Stimulated activated CD4-positive, alpha-beta T cell treated with anti-CD3 and anti-CD28 coated beads, Interleukin-15, amount 100 ng/mL, for 1 hour (primary cell): Measurements from ENCODE around the gene DTX1.

Experiments used
- DNase-seq, 2 donors: peaks; one replicate each; pipeline ENCODE4 v3.0.0-alpha.2; 2020; ENCODE audit warnings: low read depth in 1 of 2, low spot score in 1 of 2

DTX1 gene

GRCh38 chr12:113054948-113055486 lies 1.5 kb upstream of the DTX1 start:
- no peak for DNase-seq

DNA sequence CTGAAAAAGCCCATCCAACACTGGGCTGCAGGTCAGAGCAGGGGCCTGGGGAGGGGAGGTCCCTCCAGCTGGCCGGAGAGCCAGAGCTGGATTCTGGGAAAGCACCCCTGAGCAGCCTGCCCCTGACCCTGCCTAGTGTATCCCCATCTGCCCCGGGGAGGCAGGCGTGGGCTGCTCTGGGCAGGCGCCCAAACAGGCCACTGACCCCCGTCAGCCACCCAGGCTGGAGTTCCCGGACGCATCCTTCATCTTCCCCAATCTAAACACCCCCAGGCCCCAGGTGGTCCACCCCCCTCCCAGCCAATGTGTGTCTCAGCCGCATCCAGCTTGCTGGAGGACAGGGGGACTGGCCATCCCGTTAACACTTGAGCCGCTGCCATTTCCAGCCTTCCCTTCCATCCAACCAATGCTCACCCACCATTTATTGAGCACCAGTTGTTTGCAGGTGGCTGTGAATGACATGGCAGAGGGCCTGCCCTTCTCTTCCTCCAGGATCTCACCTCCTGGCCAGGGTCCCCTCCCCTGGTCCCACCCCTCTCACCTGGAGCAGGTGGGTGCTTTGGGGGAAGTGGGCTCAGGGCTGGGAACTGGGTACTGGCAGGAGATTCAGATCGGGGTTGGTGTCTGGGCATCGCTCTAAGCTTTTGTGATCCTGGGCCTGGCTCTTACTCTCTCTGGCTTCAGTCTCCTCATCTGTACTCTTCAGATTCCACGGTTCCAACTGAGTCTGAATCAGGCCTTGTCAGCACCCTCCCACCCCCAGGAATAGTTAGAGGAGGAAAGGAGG lies 743 bp upstream of the DTX1 start:
- DNase-seq = no peak

GRCh38 chr12:113056381-113056630 lies 224 bp upstream of the DTX1 start:
- no peak for DNase-seq

DNA sequence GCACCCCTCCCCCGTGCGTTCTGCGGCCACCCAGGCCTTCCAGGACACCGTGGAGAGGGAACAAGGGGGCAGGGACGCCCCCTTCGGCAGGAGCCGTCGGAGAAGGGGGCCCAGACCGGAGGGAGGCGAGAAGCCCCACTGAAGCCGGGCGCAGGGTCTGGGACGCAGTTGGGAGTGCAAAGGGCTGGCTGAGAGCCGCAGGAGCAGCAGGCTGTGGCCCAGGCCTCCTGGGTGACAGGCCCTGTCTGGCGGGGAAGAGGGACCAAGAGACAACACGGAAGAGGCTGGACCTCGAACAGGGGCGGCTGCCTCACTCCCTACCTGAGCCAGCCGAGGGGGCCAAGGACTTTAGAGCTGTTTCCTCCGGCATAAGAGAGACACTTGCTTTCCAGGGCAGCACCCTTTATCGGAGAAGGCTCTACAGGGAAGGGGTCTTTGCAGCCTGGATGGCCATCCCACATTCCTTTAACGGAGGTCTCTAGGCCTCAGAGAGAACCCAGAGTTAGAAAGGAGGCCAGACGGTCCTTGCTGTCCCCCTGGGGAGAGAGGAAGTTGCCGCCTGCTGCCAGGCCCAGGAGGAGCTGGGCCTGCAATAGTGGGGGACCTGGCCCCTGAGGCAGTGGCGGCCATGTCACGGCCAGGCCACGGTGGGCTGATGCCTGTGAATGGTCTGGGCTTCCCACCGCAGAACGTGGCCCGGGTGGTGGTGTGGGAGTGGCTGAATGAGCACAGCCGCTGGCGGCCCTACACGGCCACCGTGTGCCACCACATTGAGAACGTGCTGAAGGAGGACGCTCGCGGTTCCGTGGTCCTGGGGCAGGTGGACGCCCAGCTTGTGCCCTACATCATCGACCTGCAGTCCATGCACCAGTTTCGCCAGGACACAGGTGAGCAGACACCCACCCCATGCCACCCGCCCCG lies 1.3 kb downstream of the DTX1 start:
- no peak for DNase-seq

- DNase-seq = no peak
Measured at GRCh38 chr12:113058553-113058952, 2.0 kb downstream of the DTX1 start.

- DNase-seq = no peak
Measured at GRCh38 chr12:113059071-113059595, 2.6 kb downstream of the DTX1 start.

- DNase-seq = no peak
Measured at GRCh38 chr12:113060336-113060960, 3.9 kb downstream of the DTX1 start.

DNA sequence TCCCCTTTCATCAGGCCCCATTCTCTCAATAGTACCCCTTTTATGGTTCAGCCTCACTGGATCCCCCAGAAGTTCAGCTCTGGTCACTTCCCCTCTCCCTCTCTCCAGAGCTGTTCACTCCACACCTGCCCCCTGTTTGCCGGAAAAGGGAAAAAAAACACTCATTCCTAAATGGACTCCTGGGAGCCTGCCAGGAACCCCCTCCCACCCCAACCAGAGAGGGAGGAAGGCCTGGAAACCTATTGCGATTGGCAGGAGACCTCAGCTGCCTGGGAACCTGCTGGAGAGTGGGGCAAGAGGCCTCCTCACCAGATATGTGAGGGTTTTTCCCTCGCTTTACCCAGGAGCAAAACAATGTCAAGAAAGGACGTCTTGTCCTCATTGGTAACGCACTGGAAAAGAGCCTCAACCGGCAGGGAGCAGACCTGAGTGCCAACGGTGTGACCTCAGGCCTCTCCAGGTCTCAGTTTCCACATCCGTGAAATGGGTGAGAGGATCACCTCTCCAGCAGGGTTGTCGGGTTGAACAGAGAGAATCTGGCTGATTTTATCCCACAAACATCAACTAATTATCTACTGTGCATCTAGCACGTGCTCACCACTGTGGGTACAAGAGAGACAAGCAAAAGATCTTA lies 4.6 kb downstream of the DTX1 start:
- DNase-seq = no peak

DNA sequence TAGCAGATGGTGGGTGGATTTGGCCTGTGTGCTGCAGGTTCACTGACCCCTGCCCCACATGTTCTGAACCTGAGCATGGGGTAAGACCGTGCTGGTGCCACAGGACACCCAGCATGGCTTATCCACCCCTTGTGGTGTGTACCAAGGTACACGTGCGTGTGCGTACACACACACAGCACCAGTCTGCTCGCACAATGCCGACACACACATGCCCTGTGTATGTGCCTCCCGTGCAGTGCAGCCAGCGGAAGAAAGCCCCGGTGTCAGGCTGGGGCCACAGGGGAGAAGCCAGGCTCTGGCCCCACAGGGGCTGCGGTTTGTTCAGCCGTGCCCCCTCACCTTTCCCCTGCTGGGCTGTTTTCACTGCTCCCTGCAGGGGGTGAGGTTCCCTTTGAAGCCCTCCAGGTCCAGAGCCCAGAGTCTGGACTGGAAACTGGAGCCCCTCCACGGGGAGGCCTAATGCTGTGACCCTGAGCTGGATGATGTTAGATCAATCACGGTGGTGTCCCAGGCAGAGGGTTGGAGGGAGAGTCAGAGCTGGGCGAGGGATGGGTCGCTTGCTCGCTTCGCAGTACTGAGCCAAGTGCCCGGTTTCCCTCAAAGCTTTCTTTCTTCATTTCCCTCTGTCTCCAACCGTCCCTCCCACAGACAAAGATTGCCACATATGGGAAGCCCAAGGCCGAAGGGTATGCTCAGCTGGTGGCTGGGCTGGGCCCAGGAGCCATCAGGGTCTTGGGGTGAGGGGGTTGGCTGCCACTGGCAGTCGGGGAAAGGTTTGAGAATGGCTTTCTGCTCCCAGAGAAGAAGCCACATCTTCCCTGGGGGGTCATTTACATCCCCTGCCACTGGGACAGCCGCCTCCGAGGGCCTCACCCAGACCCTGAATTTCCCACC lies 6.2 kb downstream of the DTX1 start:
- no peak for DNase-seq

DNA sequence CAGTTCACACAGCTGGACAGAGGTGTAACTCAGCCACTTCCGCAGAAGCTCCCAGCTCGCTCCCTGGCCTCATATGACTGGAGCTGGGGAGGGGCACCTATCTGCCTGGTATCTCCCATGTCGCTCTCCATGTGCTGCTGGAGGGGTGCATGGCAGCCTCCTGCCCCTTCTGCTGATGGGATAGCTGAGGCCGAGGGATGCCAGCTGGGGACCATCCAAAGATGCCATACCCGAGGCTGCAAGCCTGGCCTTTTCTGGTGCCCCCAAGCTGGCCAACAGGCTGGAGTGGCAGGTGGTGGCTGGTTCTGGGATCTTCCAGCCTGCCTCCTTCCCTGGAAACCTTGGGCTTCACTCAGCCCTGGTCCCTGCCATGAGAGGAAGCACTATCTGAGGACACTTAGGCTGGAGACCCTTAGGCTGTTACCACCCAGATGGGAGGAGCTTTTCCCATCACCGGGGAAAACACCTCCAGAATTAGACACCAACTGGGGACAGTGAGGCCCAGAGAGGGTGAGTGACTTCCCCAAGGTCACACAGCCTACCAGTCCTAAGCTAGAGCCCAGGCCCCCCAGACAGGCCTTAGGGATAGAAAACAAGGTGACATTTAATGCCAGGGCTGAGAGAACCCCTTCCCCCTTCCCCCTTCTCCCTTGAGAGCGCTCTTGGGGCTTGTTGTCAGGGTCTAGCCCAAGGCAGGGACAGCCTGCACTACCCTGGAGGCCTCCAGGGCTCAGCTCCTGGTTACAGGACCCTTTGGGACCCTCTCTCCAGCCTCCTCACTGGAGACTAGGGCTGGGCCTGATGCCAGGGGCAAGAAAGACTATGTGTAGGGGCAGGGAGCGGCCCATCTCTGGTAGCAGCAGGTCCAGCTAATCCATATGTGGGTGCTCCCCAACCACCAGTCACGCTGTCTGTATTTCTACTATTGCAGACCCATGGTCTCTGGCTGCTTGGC lies 7.1 kb downstream of the DTX1 start:
- DNase-seq = no peak

GRCh38 chr12:113064395-113065125 lies 8.0 kb downstream of the DTX1 start:
- DNase-seq = no peak

DNA sequence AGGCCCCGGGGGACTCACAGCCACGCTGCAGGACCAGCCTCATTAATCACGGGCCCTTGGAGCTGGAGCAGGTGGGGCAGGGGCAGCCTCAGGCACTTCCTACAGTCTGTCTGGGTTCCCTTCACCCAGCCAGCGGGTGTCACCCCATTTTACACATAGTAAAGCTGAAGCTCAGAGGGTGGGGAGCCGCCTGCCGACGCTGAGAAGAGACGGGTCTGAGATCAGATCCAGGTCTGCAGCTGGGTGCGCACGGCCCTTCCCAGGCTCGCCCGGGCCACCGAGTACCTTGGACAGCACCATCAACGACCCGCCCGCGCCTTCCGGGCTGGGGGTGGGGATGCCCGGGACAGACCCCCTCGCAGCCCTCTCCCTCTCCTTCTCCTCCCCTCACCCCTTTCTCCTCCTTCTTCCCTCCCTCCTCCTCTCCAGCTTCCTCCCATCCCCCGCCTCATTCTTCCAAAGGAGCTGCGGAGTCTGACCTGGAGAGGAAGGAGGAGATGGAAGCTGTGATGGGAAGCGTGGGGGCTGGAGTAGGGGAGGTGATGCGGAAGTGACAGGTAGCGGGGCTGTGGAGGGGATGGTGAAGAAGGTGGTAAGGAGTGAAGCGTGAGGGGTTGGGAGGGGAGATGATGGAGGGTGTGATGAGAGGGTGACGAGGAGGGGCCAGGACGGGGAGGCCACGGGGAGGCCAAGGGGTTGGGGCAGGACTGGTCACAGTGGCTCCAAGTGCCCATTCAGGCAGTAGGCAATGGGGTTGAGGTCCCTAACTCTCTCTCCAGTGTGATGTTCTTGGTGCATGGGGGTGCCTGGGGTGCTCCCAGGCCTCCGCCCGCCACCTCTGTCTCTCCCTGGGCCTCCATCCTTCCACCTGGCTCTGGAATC lies 8.8 kb downstream of the DTX1 start:
- no peak for DNase-seq

GRCh38 chr12:113066813-113067400 lies 10.4 kb downstream of the DTX1 start:
- DNase-seq = no peak

DNA sequence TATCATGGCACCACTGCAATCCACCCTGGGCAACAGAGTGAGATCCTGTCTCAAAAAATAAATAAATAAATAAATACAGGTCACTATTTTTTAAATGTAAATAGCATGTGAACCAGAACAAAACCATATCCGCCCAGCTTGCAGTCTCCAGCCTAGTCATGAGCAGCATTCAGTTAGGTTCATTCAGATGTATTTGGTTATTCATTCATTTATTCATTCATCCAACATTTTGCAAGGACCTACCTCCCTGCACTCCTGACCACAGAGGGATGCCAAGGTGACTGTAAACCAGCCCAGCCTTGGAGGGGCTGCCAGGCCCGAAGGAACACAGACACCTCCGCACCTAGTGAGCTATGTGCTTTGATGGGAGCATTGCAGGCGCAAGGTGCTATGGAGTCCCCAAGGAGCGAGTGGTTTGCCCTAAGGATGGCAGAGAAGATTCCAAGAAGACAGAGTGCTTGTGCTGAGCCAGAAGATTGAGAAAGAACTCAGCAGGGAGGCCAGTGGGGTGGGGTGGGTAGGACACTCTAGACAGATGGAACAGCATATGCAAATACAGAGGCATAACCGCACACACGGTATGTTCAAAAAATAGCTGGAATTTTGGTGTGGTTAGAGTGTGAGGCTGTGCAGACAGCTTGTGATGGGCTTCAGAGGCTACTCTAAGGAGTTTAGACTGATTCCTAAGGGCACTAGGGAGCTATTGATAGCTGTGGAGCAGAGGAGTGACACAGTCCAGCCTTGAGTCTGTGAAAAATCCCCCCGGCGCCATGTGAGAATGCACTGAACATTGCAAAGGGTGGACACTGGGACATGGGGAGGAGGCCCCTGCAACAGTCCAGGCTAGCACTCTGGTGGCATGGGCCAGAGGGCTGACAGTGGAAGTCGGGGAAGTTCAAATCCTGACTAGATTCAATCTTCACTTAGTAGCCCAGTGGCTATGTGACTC lies 11.7 kb downstream of the DTX1 start:
- DNase-seq = no peak

GRCh38 chr12:113069149-113069548 lies 12.6 kb downstream of the DTX1 start:
- no peak for DNase-seq

GRCh38 chr12:113069751-113070116 lies 13.2 kb downstream of the DTX1 start:
- DNase-seq = no peak
